Ovary (tissue), 9 donors: Measurements from ENCODE around the gene DSCAM. TPM values are rescaled to one million over a fixed set of nuclear protein-coding genes. Genes with fewer than 3 reads are reported as not detected.
"Not testable (repeated sequence)": the region's sequence is repeated elsewhere in the genome, so short reads cannot be mapped to it uniquely, and the experiment has no call there.

Experiments used
- DNase-seq, 5 donors: peaks; one replicate each; pipeline ENCODE4 v3.0.0-alpha.2; 2019 to 2020
- H3K27ac ChIP-seq, 2 donors: fragments of 200-600 bp; one replicate each; pipeline versions ENCODE4 v1.5.1 to v1.8.0; 2019 to 2022
- H3K27me3 ChIP-seq: fragments of 200-600 bp; one replicate; pipeline ENCODE4 v1.8.0; 2022
- H3K36me3 ChIP-seq: fragments of 200-600 bp; sonication (generic); one replicate; pipeline ENCODE4 v1.5.1; 2019
- H3K4me1 ChIP-seq: one replicate; pipeline ENCODE4 v1.8.1; 2013; ENCODE audit warnings: mild to moderate bottlenecking, moderate library complexity; ENCODE audit not compliant: insufficient read depth
- H3K4me3 ChIP-seq: fragments of 200-600 bp; sonication (generic); one replicate; pipeline ENCODE4 v1.5.1; 2017
- H3K9me3 ChIP-seq, 2 donors: fragments of 200-600 bp in 1 of 2; sonication (generic) in 1 of 2; one replicate each; pipeline versions ENCODE4 v1.5.1 to v1.8.1; 2013 to 2019; ENCODE audit warnings: mild to moderate bottlenecking in 1 of 2, moderate library complexity in 1 of 2
- EP300 ChIP-seq: sonication (generic); formaldehyde crosslinking; IDR thresholded peaks from one replicate; pipeline ENCODE4 v1.6.1; 2017; ENCODE audit warnings: antibody characterized with exemption
- POLR2A ChIP-seq: fragments of 450-650 bp; IDR thresholded peaks from one replicate; pipeline ENCODE4 v1.6.1; 2017; ENCODE audit warnings: antibody characterized with exemption, mild to moderate bottlenecking, moderate library complexity
- WGBS, 3 donors: extraction: QIAGEN DNeasy Blood & Tissue Kit in 1 of 3; methylation state at CpG; one replicate each; pipeline versions ENCODE4 v1.1.5 to v1.1.7; 2013 to 2017; 5-methylcytosine and 5-hydroxymethylcytosine counted together
- intact Hi-C, 4 donors: fragments of 100-400 bp; cut with DNase I; formaldehyde crosslinking; loops; one replicate each; pipeline versions ENCODE4 v1.11.0 to v1.15.1; 2022 to 2023
- polyA plus RNA-seq, 2 donors: library from polyadenylated mRNA; stranded (reverse); fragments of 200-250 nt in 1 of 2; fragments of 350-450 nt in 1 of 2; fragmentation: Illumina TruSeq in 1 of 2; extraction: RNeasy Lipid Tissue Mini Kit (QIAGEN cat#74804) in 1 of 2; gene quantifications; one replicate each; pipeline ENCODE4 v1.2.3, GENCODE V29; 2013 to 2014
- total RNA-seq, 7 donors: library from RNA; depleted of rRNA in 2 of 7; stranded (reverse); fragments of >200 nt in 2 of 7; fragmentation: NEBNext Ultra II Directional in 3 of 7; extraction: Animal tissue kit (Norgen Biotek cat#: 25700) in 3 of 7; gene quantifications; one replicate each; pipeline versions ENCODE4 v1.1.0 to v1.2.4, GENCODE V29; 2016 to 2023
- TF ChIP-seq, protein P1 (sequence below), 3 donors: fragments of 450-650 bp in 2 of 3; fragments of 200-600 bp in 1 of 3; IDR thresholded peaks; one replicate each; pipeline versions ENCODE4 v1.5.1 to v1.8.0; 2016 to 2022; ENCODE audit warnings: antibody characterized with exemption in 3 of 3, mild to moderate bottlenecking in 1 of 3
- donor health status: DM: no; HTN: no; CAD: no; lungs with moderate emphysema.
- donor health status: DM: no; HTN: no; CAD: no.
- donor health status: Bipolar disorder and iron deficiency.
- donor health status: DM: yes; HTN: yes; CAD: no.
- donor health status: DM: no; HTN: no; CAD: no.
- donor health status: DM: yes; HTN: yes; CAD: no.

The DSCAM gene
- total and polyA plus RNA-seq, 9 donors, result under 0.01 to 0.12 (median 0.04) TPM; not detected in 5

DNA sequence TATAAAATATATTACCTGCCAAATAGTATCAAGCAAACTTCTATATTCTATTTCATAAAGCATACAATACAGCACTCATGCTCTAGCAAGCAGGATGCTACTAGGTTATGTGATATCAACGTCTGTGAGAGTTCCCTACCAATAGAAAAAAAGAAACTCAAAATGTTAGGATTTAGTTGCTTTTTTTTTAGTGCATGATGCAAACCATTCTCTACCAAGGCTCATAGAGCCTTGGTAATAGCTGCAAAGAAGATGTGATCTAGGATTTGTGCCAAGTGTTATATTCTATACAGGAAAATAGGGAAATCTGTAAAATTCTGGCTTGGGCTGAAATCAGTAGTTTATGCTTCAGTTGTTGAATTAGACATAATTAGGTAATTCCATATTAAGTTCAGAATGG is 394.4 kb downstream of the DSCAM start:
- no peak overlapping the region for H3K27ac ChIP-seq
- no peak for DNase-seq
- H3K9me3 ChIP-seq, result no peaks in the 10 kb centered on the region
- no peaks in the 10 kb centered on the region for H3K36me3 ChIP-seq
- H3K27me3 ChIP-seq, result no peaks in the 10 kb centered on the region
- 8 to 10% (median 9%) methylated on average over 1 of the region's 1 CpG for WGBS, 3 donors
- TF ChIP-seq EP300, result no peak
- TF ChIP-seq, protein P1, sequence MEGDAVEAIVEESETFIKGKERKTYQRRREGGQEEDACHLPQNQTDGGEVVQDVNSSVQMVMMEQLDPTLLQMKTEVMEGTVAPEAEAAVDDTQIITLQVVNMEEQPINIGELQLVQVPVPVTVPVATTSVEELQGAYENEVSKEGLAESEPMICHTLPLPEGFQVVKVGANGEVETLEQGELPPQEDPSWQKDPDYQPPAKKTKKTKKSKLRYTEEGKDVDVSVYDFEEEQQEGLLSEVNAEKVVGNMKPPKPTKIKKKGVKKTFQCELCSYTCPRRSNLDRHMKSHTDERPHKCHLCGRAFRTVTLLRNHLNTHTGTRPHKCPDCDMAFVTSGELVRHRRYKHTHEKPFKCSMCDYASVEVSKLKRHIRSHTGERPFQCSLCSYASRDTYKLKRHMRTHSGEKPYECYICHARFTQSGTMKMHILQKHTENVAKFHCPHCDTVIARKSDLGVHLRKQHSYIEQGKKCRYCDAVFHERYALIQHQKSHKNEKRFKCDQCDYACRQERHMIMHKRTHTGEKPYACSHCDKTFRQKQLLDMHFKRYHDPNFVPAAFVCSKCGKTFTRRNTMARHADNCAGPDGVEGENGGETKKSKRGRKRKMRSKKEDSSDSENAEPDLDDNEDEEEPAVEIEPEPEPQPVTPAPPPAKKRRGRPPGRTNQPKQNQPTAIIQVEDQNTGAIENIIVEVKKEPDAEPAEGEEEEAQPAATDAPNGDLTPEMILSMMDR (IDR thresholded peaks at IDR 0.05), result no peak
- TF ChIP-seq POLR2A, result no peak
- no peak overlapping the region for H3K4me3 ChIP-seq
- H3K4me1 ChIP-seq, result no peaks in the 10 kb centered on the region
- intact Hi-C loops, result no loop called here

DNA sequence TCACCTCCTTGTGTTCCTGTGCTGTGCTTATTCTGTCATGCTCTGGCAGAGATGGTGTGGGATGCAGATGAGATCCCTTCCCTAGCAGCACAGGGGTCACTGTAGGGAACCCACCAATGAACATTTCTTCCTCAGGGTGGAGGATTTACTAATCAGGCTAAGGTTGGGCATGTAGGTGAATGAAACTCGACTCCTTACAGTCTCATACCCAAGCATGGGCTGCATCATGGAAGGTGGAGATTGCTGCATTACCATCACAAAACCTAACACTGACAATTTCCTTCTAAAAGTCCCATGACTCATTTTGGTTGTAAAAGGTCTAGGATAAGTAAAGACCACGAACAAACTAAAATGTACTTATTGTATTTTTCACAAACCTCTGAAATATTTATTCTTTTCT is 399.9 kb downstream of the DSCAM start:
- intact Hi-C loops, result no loop called here
- H3K27ac ChIP-seq, result no peak overlapping the region
- no peaks in the 10 kb centered on the region for H3K4me1 ChIP-seq
- no peak for DNase-seq
- TF ChIP-seq EP300 (no peak), POLR2A (no peak)
- TF ChIP-seq, protein P1 (IDR thresholded peaks at IDR 0.05), result no peak
- no peak overlapping the region for H3K4me3 ChIP-seq
- no peaks in the 10 kb centered on the region for H3K27me3 ChIP-seq
- WGBS, 3 donors, result 62 to 72% (median 65%) methylated on average over 2 of the region's 2 CpGs
- no peaks in the 10 kb centered on the region for H3K9me3 ChIP-seq
- no peaks in the 10 kb centered on the region for H3K36me3 ChIP-seq

DNA sequence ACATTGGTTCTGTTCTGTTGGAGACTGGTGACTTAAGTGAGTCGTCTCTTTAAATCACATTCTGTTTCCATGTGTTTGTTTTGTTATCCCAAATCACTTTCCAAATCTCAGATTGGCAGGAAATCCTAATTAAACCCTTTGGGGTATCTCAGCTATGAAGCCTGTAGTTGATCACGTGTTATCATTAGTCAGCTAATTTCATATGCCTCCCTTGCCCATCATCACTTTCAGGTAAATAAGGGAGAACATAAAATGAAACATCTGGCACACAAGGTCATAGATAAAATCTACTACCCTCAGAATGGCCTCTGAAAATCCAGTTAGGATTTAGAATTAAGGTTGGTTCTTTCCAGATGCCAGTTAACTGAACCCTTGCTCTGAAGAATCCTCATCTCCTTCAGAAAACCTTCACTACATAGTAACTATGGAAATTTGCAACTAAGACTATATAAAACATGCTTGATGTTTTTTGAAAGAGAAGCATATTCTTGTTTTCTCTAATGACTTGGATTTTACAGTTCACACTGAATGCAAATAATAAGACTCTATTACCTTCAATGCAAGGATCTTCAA is 401.5 kb downstream of the DSCAM start:
- no peak for TF ChIP-seq POLR2A
- TF ChIP-seq, protein P1 (IDR thresholded peaks at IDR 0.05), result no peak
- no peak for TF ChIP-seq EP300
- WGBS, 3 donors, result 40 to 61% (median 58%) methylated on average over 2 of the region's 2 CpGs
- H3K9me3 ChIP-seq, result no peaks in the 10 kb centered on the region
- no peaks in the 10 kb centered on the region for H3K27me3 ChIP-seq
- no peak overlapping the region for H3K27ac ChIP-seq
- H3K36me3 ChIP-seq, result no peaks in the 10 kb centered on the region
- no peak for DNase-seq
- intact Hi-C loops, result no loop called here
- H3K4me1 ChIP-seq, result no peaks in the 10 kb centered on the region
- H3K4me3 ChIP-seq, result no peak overlapping the region

DNA sequence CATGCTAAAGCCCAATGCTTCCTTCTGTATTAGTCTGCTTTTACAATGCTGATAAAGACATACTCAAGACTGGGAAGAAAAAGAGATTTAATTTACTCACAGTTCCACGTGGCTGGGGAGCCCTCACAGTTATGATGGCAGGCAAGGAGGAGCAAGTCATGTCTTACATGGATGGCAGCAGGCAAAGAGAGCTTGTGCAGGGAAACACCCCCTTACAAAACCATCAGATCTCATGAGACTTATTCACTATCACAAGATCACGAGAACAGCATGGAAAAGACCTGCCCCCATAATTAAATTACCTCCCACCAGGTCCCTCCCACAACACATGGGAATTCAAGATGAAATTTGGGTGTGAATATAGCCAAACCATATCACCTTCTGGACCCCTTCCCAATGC is 407.4 kb downstream of the DSCAM start:
- H3K36me3 ChIP-seq, H3K4me1 ChIP-seq, intact Hi-C loops, H3K27me3 ChIP-seq, H3K4me3 ChIP-seq, H3K27ac ChIP-seq, H3K9me3 ChIP-seq, DNase-seq: not testable (repeated sequence)
- 9 to 64% (median 62%) methylated on average over 2 of the region's 2 CpGs for WGBS, 3 donors

DNA sequence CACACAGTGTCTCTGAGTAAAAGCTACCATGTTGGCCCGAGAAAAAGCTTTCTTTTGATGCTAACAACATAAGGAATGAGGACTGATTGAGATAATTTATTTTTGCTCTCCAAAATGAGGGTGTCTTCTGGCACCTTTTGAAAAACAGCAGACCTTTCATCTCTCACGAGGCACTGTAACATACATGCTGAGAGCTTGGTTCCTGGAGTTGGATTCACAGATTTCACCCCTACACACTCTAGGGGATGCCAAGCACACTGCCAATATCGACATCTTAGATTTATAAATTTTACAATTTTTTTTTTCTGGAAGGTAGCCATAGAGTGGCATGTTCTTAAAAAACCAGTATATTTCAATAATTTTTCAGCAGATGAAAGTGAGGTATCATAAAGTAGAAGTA is 408.3 kb downstream of the DSCAM start:
- Histone ChIP-seq H3K4me1 (no peaks in the 10 kb centered on the region), H3K27me3 (no peaks in the 10 kb centered on the region), H3K27ac (no peak overlapping the region), H3K4me3 (no peak overlapping the region), H3K36me3 (no peaks in the 10 kb centered on the region), H3K9me3 (no peaks in the 10 kb centered on the region)
- DNase-seq, result no peak
- WGBS, 3 donors, result 60 to 72% (median 71%) methylated on average over 3 of the region's 3 CpGs
- TF ChIP-seq EP300, result no peak
- TF ChIP-seq POLR2A, result no peak
- TF ChIP-seq, protein P1 (IDR thresholded peaks at IDR 0.05), result no peak
- intact Hi-C loops, result no loop called here
